ENCODE results near the gene FSTL4. TPM values are rescaled to one million over a fixed set of nuclear protein-coding genes. Genes with fewer than 3 reads are reported as not detected.

The FSTL4 gene
- total and polyA plus RNA-seq, 2 donors = 0.99 to 1.2 TPM

- Histone ChIP-seq H3K36me3 (ENCODE audit: control insufficient read depth in 2 of 2, insufficient read depth in 2 of 2, low read length in 1 of 2) (no peaks in the 10 kb centered on the region), H3K4me3 (ENCODE audit: low read length in 2 of 2) (no peak overlapping the region), H3K9me3 (ENCODE audit: control insufficient read depth in 2 of 2, insufficient read depth in 1 of 2, low read length in 1 of 2) (no peaks in the 10 kb centered on the region), H3K27ac (ENCODE audit: low read depth in 1 of 2, low read length in 1 of 2) (peak overlapping the region in 1 of 2 donors; percentile 30), H3K27me3 (ENCODE audit: control insufficient read depth in 2 of 2, insufficient read depth in 1 of 2, low read length in 1 of 2) (peaks cover 0 to 5% of the 10 kb centered on the region in 2 donors), H3K4me1 (ENCODE audit: control insufficient read depth in 2 of 2, insufficient read depth in 2 of 2, low read length in 2 of 2) (peaks cover 4 to 27% of the 10 kb centered on the region in 2 donors)
- 89% methylated on average over 5 of the region's 5 CpGs for WGBS
- no peak for DNase-seq (ENCODE audit: low read depth in 6 of 9, low spot score in 9 of 9)
Observed at GRCh38 chr5:133332439-133333024, 279.8 kb downstream of the FSTL4 start.

DNA sequence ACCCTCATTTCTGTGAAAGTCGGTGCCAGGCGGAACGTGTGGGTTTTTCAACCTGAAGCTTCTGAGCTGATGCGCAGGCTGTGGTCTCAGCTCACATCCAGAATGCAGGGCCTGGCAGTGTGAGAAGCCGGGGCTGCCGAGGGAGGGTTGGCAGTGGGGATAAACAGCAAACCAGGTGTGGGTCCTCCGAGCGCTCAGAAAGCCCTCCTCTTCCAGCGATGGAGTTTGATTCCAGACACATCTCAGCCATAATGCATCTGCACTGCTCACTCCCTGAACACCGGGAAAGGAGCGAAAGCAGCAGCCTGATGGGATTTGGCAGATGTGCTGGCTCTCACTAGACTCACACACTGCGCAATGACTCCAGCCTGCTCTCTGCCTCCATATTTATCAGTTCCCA lies 280.4 kb downstream of the FSTL4 start:
- H3K4me1 ChIP-seq (ENCODE audit: control insufficient read depth in 2 of 2, insufficient read depth in 2 of 2, low read length in 2 of 2) = peaks cover 4 to 27% of the 10 kb centered on the region in 2 donors
- H3K9me3 ChIP-seq (ENCODE audit: control insufficient read depth in 2 of 2, insufficient read depth in 1 of 2, low read length in 1 of 2) = no peaks in the 10 kb centered on the region
- 56% methylated on average over 12 of the region's 12 CpGs for WGBS
- peak in 1 of 9 donors; percentile 56 for DNase-seq (ENCODE audit: low read depth in 6 of 9, low spot score in 9 of 9)
- peaks cover 0 to 5% of the 10 kb centered on the region in 2 donors for H3K27me3 ChIP-seq (ENCODE audit: control insufficient read depth in 2 of 2, insufficient read depth in 1 of 2, low read length in 1 of 2)
- no peak overlapping the region for H3K4me3 ChIP-seq (ENCODE audit: low read length in 2 of 2)
- peak overlapping the region in 1 of 2 donors; percentile 30 for H3K27ac ChIP-seq (ENCODE audit: low read depth in 1 of 2, low read length in 1 of 2)
- H3K36me3 ChIP-seq (ENCODE audit: control insufficient read depth in 2 of 2, insufficient read depth in 2 of 2, low read length in 1 of 2) = no peaks in the 10 kb centered on the region

DNA sequence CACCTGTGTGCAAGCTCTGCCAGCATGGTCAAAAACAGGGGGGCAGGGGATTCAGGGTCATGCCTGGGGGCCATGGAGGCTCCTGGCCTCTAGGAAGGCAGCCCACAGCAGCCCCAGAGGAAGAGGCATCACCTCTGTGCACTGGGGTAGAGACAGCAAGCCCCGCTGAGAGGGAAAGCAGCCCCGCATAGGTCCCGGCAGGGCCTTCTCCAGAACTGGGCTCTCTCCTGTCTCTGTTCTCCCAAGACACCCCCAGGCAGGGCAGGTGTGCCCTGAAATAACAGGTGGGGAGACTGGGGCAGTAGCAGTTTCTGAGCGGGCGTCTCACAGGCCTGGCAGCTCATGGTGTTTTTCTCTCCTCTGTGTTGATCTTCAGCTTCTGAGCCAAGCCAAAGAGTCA lies 281.4 kb downstream of the FSTL4 start:
- peaks cover 4 to 21% of the 10 kb centered on the region in 2 donors for H3K4me1 ChIP-seq (ENCODE audit: control insufficient read depth in 2 of 2, insufficient read depth in 2 of 2, low read length in 2 of 2)
- WGBS = 90% methylated on average over 5 of the region's 5 CpGs
- H3K27me3 ChIP-seq (ENCODE audit: control insufficient read depth in 2 of 2, insufficient read depth in 1 of 2, low read length in 1 of 2) = peaks cover 0 to 5% of the 10 kb centered on the region in 2 donors
- peak overlapping the region in 1 of 2 donors; percentile 18 for H3K27ac ChIP-seq (ENCODE audit: low read depth in 1 of 2, low read length in 1 of 2)
- H3K36me3 ChIP-seq (ENCODE audit: control insufficient read depth in 2 of 2, insufficient read depth in 2 of 2, low read length in 1 of 2) = no peaks in the 10 kb centered on the region
- no peaks in the 10 kb centered on the region for H3K9me3 ChIP-seq (ENCODE audit: control insufficient read depth in 2 of 2, insufficient read depth in 1 of 2, low read length in 1 of 2)
- no peak for DNase-seq (ENCODE audit: low read depth in 6 of 9, low spot score in 9 of 9)
- no peak overlapping the region for H3K4me3 ChIP-seq (ENCODE audit: low read length in 2 of 2)

GRCh38 chr5:133328800-133329199 lies 283.5 kb downstream of the FSTL4 start:
- Histone ChIP-seq H3K9me3 (ENCODE audit: control insufficient read depth in 2 of 2, insufficient read depth in 1 of 2, low read length in 1 of 2) (no peaks in the 10 kb centered on the region), H3K4me1 (ENCODE audit: control insufficient read depth in 2 of 2, insufficient read depth in 2 of 2, low read length in 2 of 2) (peaks cover 4 to 21% of the 10 kb centered on the region in 2 donors), H3K27me3 (ENCODE audit: control insufficient read depth in 2 of 2, insufficient read depth in 1 of 2, low read length in 1 of 2) (peaks cover 0 to 5% of the 10 kb centered on the region in 2 donors), H3K4me3 (ENCODE audit: low read length in 2 of 2) (no peak overlapping the region), H3K36me3 (ENCODE audit: control insufficient read depth in 2 of 2, insufficient read depth in 2 of 2, low read length in 1 of 2) (no peaks in the 10 kb centered on the region), H3K27ac (ENCODE audit: low read depth in 1 of 2, low read length in 1 of 2) (no peak overlapping the region)
- no peak for DNase-seq (ENCODE audit: low read depth in 6 of 9, low spot score in 9 of 9)
- WGBS = 97% methylated on average over 11 of the region's 11 CpGs

DNA sequence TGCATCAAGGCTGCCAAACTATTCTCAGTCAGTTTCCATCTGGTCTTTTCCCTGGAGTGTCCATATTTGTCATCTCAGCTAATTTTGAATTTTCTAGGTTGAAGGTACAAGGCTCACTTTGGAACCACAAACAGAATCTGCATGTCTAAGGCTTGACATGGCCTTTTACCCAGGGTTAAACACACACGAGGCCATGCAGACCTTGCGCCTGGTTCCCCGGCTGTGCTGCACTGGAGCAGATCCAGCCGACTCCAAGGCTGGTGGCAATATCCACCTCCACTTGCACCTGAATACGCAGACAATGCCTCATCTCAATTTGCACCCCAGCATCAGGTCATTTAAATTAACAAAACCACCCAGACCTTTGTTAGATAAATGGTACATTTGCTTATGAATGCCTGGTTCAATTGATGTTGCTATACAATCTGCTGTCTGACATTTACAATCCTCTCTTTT lies 284.4 kb downstream of the FSTL4 start:
- Histone ChIP-seq H3K4me3 (ENCODE audit: low read length in 2 of 2) (no peak overlapping the region), H3K27me3 (ENCODE audit: control insufficient read depth in 2 of 2, insufficient read depth in 1 of 2, low read length in 1 of 2) (peaks cover 0 to 5% of the 10 kb centered on the region in 2 donors), H3K27ac (ENCODE audit: low read depth in 1 of 2, low read length in 1 of 2) (no peak overlapping the region), H3K9me3 (ENCODE audit: control insufficient read depth in 2 of 2, insufficient read depth in 1 of 2, low read length in 1 of 2) (no peaks in the 10 kb centered on the region), H3K36me3 (ENCODE audit: control insufficient read depth in 2 of 2, insufficient read depth in 2 of 2, low read length in 1 of 2) (no peaks in the 10 kb centered on the region), H3K4me1 (ENCODE audit: control insufficient read depth in 2 of 2, insufficient read depth in 2 of 2, low read length in 2 of 2) (peaks cover 4 to 18% of the 10 kb centered on the region in 2 donors)
- DNase-seq (ENCODE audit: low read depth in 6 of 9, low spot score in 9 of 9) = no peak
- 97% methylated on average over 5 of the region's 5 CpGs for WGBS

GRCh38 chr5:133326361-133326760 lies 286.0 kb downstream of the FSTL4 start:
- H3K9me3 ChIP-seq (ENCODE audit: control insufficient read depth in 2 of 2, insufficient read depth in 1 of 2, low read length in 1 of 2) = no peaks in the 10 kb centered on the region
- no peaks in the 10 kb centered on the region for H3K27me3 ChIP-seq (ENCODE audit: control insufficient read depth in 2 of 2, insufficient read depth in 1 of 2, low read length in 1 of 2)
- H3K4me3 ChIP-seq (ENCODE audit: low read length in 2 of 2) = no peak overlapping the region
- H3K27ac ChIP-seq (ENCODE audit: low read depth in 1 of 2, low read length in 1 of 2) = no peak overlapping the region
- H3K36me3 ChIP-seq (ENCODE audit: control insufficient read depth in 2 of 2, insufficient read depth in 2 of 2, low read length in 1 of 2) = no peaks in the 10 kb centered on the region
- WGBS = 98% methylated on average over 5 of the region's 5 CpGs
- DNase-seq (ENCODE audit: low read depth in 6 of 9, low spot score in 9 of 9) = no peak
- H3K4me1 ChIP-seq (ENCODE audit: control insufficient read depth in 2 of 2, insufficient read depth in 2 of 2, low read length in 2 of 2) = peaks cover 0 to 18% of the 10 kb centered on the region in 2 donors

GRCh38 chr5:133325864-133326263 lies 286.5 kb downstream of the FSTL4 start:
- 98% methylated on average over 5 of the region's 5 CpGs for WGBS
- no peaks in the 10 kb centered on the region for H3K27me3 ChIP-seq (ENCODE audit: control insufficient read depth in 2 of 2, insufficient read depth in 1 of 2, low read length in 1 of 2)
- H3K36me3 ChIP-seq (ENCODE audit: control insufficient read depth in 2 of 2, insufficient read depth in 2 of 2, low read length in 1 of 2) = no peaks in the 10 kb centered on the region
- no peak for DNase-seq (ENCODE audit: low read depth in 6 of 9, low spot score in 9 of 9)
- no peak overlapping the region for H3K4me3 ChIP-seq (ENCODE audit: low read length in 2 of 2)
- H3K4me1 ChIP-seq (ENCODE audit: control insufficient read depth in 2 of 2, insufficient read depth in 2 of 2, low read length in 2 of 2) = peaks cover 0 to 16% of the 10 kb centered on the region in 2 donors
- no peaks in the 10 kb centered on the region for H3K9me3 ChIP-seq (ENCODE audit: control insufficient read depth in 2 of 2, insufficient read depth in 1 of 2, low read length in 1 of 2)
- H3K27ac ChIP-seq (ENCODE audit: low read depth in 1 of 2, low read length in 1 of 2) = no peak overlapping the region

DNA sequence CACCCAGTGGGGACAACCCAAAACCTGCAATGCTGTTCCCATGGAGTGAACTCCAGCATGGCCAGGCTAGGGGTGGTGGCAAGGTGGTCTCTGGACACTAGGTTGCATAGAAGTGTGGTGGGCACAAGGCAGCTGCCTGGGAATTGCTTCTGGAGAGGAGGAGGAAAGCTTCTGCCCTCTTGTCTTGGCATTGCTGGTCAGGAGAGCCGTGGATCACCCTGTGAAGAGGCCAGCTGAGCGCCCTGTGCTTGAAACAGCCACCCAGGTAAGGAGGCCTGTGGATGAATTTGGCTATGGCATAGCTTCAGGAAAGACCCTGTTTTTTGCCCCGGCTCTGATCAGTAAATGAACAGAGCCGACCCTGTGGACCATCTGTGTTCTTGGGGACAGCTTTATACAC lies 287.4 kb downstream of the FSTL4 start:
- Histone ChIP-seq H3K4me3 (ENCODE audit: low read length in 2 of 2) (no peak overlapping the region), H3K36me3 (ENCODE audit: control insufficient read depth in 2 of 2, insufficient read depth in 2 of 2, low read length in 1 of 2) (no peaks in the 10 kb centered on the region), H3K9me3 (ENCODE audit: control insufficient read depth in 2 of 2, insufficient read depth in 1 of 2, low read length in 1 of 2) (no peaks in the 10 kb centered on the region), H3K4me1 (ENCODE audit: control insufficient read depth in 2 of 2, insufficient read depth in 2 of 2, low read length in 2 of 2) (peaks cover 0 to 14% of the 10 kb centered on the region in 2 donors), H3K27me3 (ENCODE audit: control insufficient read depth in 2 of 2, insufficient read depth in 1 of 2, low read length in 1 of 2) (no peaks in the 10 kb centered on the region), H3K27ac (ENCODE audit: low read depth in 1 of 2, low read length in 1 of 2) (no peak overlapping the region)
- 97% methylated on average over 4 of the region's 4 CpGs for WGBS
- no peak for DNase-seq (ENCODE audit: low read depth in 6 of 9, low spot score in 9 of 9)

DNA sequence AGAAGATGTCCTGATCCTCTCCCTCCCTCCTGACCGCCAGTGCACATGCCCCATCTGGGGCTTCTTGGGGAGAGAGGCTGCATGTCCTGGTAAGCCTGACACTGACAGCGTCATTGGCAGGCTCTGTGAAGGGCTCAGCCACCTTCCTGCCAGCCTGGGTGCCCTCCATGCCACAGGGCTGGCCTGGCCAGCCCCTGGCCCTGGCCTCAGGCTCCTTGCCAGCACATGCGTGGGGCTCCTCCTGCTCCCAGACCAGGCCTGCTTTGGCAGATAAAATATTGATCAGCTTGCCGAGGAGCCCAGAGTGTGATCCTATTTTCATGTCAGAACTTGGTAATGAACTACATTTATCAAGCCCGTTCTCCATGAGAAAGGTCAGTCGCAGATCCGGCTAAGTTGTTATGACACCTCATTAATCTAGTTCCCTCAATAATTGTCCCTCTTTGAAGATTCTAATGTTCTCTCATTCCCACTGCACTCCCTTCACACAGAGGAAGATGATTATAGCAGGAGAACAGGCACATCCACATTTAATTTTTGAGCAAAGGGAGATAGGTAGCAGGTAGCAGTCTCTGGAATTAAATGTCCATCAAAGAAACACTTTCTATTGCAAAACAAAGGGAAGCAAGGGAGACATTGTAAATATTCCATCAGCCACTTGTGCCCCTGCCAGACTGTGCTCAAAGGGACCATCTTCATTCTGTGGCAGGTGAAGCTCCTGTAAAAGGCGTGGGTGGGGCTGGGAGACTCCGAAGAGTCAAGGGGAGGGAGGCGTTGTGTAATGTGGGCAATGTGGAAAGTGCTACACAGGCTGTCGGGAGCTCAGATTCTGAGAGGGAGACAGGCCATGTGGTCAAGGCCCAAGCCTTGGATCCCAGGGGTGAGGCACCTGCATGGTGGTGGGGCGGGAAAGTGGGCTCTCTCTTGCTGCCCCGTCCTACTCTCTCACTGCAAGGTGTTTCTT lies 288.6 kb downstream of the FSTL4 start:
- Histone ChIP-seq H3K4me3 (ENCODE audit: low read length in 2 of 2) (no peak overlapping the region), H3K9me3 (ENCODE audit: control insufficient read depth in 2 of 2, insufficient read depth in 1 of 2, low read length in 1 of 2) (no peaks in the 10 kb centered on the region), H3K27me3 (ENCODE audit: control insufficient read depth in 2 of 2, insufficient read depth in 1 of 2, low read length in 1 of 2) (no peaks in the 10 kb centered on the region), H3K27ac (ENCODE audit: low read depth in 1 of 2, low read length in 1 of 2) (no peak overlapping the region), H3K4me1 (ENCODE audit: control insufficient read depth in 2 of 2, insufficient read depth in 2 of 2, low read length in 2 of 2) (peaks cover 0 to 14% of the 10 kb centered on the region in 2 donors), H3K36me3 (ENCODE audit: control insufficient read depth in 2 of 2, insufficient read depth in 2 of 2, low read length in 1 of 2) (no peaks in the 10 kb centered on the region)
- WGBS = 89% methylated on average over 13 of the region's 13 CpGs
- DNase-seq (ENCODE audit: low read depth in 6 of 9, low spot score in 9 of 9) = no peak

Measured in thymus (tissue), 11 donors.